ENCODE measurements around the gene MEGF9. TPM values are rescaled to one million over a fixed set of nuclear protein-coding genes. Genes with fewer than 3 reads are reported as not detected.

The MEGF9 gene
- total RNA-seq, 3 donors from 2014 or later: 6.3 to 16.7 (median 9.3) TPM

- H3K36me3 ChIP-seq (ENCODE audit: low read depth): no peaks in the 10 kb centered on the region
- H3K9me3 ChIP-seq: no peaks in the 10 kb centered on the region
- ATAC-seq (no peak), DNase-seq (no peak)
- intact Hi-C loops (cut with DNase I, micrococcal nuclease): no loop called here
- no peak overlapping the region for H3K4me3 ChIP-seq
- TF ChIP-seq CTCF (IDR thresholded peaks at IDR 0.05): no peak
- no peaks in the 10 kb centered on the region for H3K4me1 ChIP-seq (ENCODE audit: low read depth)
Measured at GRCh38 chr9:120609636-120610035, 104.6 kb downstream of the MEGF9 start.

- Histone ChIP-seq H3K4me3 (no peak overlapping the region), H3K4me1 (ENCODE audit: low read depth) (no peaks in the 10 kb centered on the region), H3K36me3 (ENCODE audit: low read depth) (no peaks in the 10 kb centered on the region), H3K9me3 (no peaks in the 10 kb centered on the region)
- DNase-seq: no peak
- no peak for ATAC-seq
- intact Hi-C loops (cut with DNase I, micrococcal nuclease): no loop called here
- no peak for TF ChIP-seq CTCF (IDR thresholded peaks at IDR 0.05)
Measured at GRCh38 chr9:120608421-120608820, 105.8 kb downstream of the MEGF9 start.

GRCh38 chr9:120603591-120603990 lies 110.7 kb downstream of the MEGF9 start:
- TF ChIP-seq CTCF (IDR thresholded peaks at IDR 0.05): no peak

GRCh38 chr9:120603010-120603409 lies 111.3 kb downstream of the MEGF9 start:
- Histone ChIP-seq H3K4me1 (ENCODE audit: low read depth) (no peaks in the 10 kb centered on the region), H3K4me3 (no peak overlapping the region), H3K9me3 (no peaks in the 10 kb centered on the region), H3K36me3 (ENCODE audit: low read depth) (no peaks in the 10 kb centered on the region)
- no peak for TF ChIP-seq CTCF (IDR thresholded peaks at IDR 0.05)
- DNase-seq (no peak), ATAC-seq (no peak)
- intact Hi-C loops (cut with DNase I, micrococcal nuclease): no loop called here

More at GRCh38 chr9:120603591-120603990, 110.7 kb downstream of the MEGF9 start:
- Histone ChIP-seq H3K36me3 (ENCODE audit: low read depth) (no peaks in the 10 kb centered on the region), H3K9me3 (no peaks in the 10 kb centered on the region), H3K4me1 (ENCODE audit: low read depth) (no peaks in the 10 kb centered on the region), H3K4me3 (no peak overlapping the region)
- intact Hi-C loops (cut with DNase I, micrococcal nuclease): no loop called here
- ATAC-seq (peak; percentile 87), DNase-seq (peak in 1 of 3 donors; percentile 17)

- H3K36me3 ChIP-seq (ENCODE audit: low read depth): no peaks in the 10 kb centered on the region
- H3K4me1 ChIP-seq (ENCODE audit: low read depth): no peaks in the 10 kb centered on the region
- DNase-seq: no peak
- ATAC-seq: no peak
- no peak for TF ChIP-seq CTCF (IDR thresholded peaks at IDR 0.05)
- H3K4me3 ChIP-seq: no peak overlapping the region
- no peaks in the 10 kb centered on the region for H3K9me3 ChIP-seq
- intact Hi-C loops (cut with DNase I, micrococcal nuclease): no loop called here
Measured at GRCh38 chr9:120593955-120594277, 120.4 kb downstream of the MEGF9 start.

GRCh38 chr9:120593250-120593954 lies 120.9 kb downstream of the MEGF9 start:
- Histone ChIP-seq H3K9me3 (no peaks in the 10 kb centered on the region), H3K36me3 (ENCODE audit: low read depth) (no peaks in the 10 kb centered on the region), H3K4me3 (no peak overlapping the region), H3K4me1 (ENCODE audit: low read depth) (no peaks in the 10 kb centered on the region)
- ATAC-seq (no peak), DNase-seq (no peak)
- intact Hi-C loops (cut with DNase I, micrococcal nuclease): no loop called here
- TF ChIP-seq CTCF (IDR thresholded peaks at IDR 0.05): no peak
